SU-DHL-6 (cell line): ENCODE measurements around the gene PDE4B.

ENCODE experiments used
- CTCF ChIP-seq: fragments of 200-600 bp; sonication (generic); IDR thresholded peaks from one replicate; pipeline ENCODE4 v1.5.1; 2017; ENCODE audit warnings: antibody characterized with exemption, mild to moderate bottlenecking, low read length, moderate library complexity; ENCODE audit not compliant: insufficient read depth, poor library complexity, severe bottlenecking
- EZH2phosphoT487 ChIP-seq: fragments of 200-600 bp; sonication (generic), shearing (Covaris generic); conservative IDR thresholded peaks from 2 replicates; pipeline ENCODE4 v1.6.1; 2018; ENCODE audit warnings: mild to moderate bottlenecking, antibody characterized with exemption, low read length, moderate library complexity, mixed read lengths

DNA sequence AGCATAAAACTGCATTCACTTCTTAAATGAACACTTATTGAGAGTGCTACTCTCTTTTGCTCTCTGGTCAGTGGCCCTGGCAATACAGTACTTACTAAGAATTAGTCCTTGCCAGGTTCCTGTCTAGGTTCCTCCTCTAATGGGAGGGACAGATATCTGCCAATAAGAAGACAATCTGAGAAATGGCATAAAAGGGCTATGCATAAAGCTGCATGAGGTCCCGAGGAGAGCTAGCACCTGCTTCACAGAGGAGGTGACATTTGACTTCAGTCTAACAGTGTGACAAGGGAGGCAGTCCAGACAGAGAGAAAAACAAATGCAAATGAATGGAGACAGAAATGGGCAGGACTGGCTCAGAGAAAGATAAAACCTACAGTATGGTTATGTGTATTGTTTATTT, 384.1 kb downstream of the PDE4B start:
- TF ChIP-seq CTCF, result no peak
- no peak for TF ChIP-seq EZH2phosphoT487
